ENCODE results near the gene TBL1X.

- TF ChIP-seq EZH2 (IDR thresholded peaks at IDR 0.05; ENCODE audit: low read length, unreplicated experiment): no peak
- TF ChIP-seq CTCF (conservative IDR thresholded peaks at IDR 0.05; ENCODE audit: low read depth, low read length): no peak
- TF ChIP-seq EZH2phosphoT487 (IDR thresholded peaks at IDR 0.05; ENCODE audit: borderline replicate concordance, low read length): no peak
These were observed 322.2 kb downstream of the TBL1X start for GRCh38 chrX:9786798-9787635.
